HG02840 (cell line): ENCODE data around the gene ARPP21.
"Not testable (repeated sequence)": the region's sequence is repeated elsewhere in the genome, so short reads cannot be mapped to it uniquely, and the experiment has no call there.

Experiments used
- ATAC-seq: cut with Tn5 transposase; IDR thresholded peaks from one replicate; pipeline ENCODE4 v1.9.1; 2021; ENCODE audit warnings: mild to moderate bottlenecking, moderate library complexity, moderate number of reproducible peaks; ENCODE audit not compliant: unreplicated experiment, low FRiP score

Gene ARPP21

DNA sequence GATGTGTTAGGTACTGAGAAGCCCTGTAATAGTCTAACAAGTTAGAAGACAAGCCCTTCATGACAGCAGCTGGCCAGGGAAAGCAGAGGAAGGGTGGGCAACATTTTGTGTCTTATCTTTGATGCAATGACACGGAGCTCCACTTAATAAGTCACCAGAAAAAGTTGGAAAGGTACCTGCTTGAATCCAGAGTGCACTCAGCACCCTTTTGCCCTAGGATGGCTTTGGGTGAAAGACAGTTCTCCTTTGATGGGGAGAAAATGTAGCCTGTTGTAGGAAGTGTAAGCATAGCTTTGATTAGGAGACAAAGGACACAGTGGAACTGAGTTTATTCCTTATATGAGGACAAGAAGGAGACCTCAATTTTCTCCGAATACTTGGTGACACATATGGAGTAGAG, 137.0 kb downstream of the ARPP21 start:
- ATAC-seq, result no peak

DNA sequence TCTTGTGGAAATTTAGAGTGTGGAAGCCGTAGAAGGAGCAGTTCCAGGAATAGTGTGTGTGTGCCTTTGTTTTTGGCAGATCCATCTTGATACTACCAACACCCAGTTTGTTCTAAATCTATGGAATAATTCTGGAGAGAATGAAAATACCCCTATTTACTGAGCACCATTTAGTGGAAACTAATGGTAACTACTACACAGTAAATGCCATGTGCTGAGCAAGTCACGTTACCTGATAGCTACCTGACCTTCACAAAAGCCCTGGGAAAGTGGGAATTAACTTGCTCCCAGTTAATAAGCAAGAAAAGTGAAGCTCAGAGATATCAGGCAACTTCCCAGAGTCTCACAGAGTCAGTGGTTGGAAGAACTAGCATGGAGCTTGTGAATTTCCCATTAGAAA, 137.7 kb downstream of the ARPP21 start:
- no peak for ATAC-seq

DNA sequence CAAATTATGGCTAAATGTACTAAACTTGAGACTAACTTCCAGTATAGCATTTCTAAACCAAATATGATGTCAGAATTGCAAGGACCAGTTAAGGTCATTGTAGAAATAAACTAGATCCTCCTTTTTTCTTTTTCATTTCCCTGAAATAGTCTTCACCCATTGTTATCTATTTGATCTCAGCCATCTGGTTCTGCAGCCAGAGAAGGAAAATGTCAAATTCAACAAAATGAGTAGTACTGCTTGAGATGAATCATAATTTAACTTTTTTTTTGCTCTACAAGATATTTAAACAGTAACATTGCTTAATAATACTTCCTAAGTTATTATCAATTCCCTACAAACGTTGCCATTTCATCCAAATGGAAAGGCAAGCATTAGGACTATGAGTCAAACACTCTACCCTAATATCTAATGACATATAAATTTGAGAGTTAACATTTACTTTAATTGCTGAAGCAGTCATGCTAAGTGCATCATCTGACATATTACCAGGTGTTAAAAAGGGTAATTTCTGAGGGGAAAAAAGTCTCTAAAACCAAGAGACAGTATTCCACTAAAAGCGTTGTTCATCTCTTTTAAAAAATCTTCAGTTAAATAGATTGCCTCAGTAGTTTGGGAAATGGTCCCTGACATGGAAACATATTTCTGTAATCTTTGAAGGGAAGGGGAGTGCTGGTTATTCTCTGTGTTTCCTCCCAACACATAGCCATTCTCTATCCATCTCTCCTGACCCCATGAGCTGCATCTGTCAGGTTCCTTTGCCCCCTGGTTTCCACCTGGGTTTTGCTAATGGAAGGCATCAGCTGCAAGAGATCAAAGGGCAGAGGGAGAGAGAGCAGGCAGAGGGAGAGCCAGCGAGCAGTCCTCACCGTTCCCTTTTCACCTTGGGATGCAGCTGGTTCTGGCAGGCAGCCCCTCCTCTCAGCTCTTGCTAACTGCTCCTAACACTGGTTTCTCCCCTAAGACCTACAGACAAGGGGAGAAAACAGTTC, 138.5 kb downstream of the ARPP21 start:
- ATAC-seq, result no peak

DNA sequence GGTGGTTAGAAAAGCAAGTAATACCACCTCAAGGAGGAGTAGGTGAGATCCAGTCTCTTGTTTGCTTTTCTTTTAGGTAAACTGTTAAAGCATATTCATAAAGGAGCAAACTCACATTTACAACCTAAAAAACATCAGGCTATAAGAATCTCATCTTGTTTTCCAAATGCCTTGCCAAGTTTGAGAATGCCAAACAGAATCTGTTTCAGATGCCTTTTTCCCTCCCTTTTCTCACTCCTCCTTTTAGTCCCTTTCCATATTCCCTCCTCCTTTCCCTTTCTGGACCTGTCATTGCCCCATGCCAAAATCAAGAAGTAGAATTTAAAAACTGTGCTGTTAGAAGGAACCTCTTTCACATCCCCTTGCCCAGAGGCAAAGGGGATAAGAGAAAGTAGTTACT, 140.3 kb downstream of the ARPP21 start:
- ATAC-seq, result no peak

DNA sequence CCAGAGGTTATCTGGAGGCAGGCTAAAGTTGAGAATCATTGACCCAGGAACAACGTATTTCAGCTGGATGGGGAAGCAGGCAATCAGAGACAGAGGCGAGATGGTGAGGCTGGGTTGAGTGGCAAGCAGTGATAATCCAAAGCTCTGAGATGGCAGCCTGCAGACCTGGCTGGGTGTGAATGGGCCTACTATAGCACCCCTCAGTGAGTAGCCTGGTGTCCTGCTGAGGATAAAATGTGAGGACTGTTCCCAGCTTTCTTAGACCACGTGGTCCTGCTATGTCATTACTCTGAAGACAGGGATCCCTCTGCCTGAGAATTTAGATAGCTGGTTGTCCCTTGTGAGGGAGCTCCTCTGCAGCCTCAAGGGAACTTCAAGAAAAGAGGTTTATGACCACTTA, 141.5 kb downstream of the ARPP21 start:
- ATAC-seq, result no peak

DNA sequence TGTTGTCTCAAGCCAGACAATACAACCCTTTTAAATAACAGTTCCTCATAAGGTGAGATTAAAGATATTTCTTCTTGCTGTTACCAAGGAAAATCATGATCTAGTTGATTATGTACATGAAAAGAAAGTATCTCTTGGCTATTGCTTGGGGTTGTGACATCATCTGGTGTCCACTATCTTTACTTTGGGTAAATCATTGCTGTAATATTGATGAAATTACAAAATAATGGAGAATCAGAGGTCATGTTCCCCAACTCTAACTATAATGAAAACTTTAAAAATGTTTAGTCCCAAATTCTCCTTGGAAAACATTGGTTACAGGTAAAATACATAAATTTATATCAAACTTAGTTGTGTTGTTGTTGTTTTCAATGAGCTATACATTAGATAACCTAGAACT, 142.2 kb downstream of the ARPP21 start:
- ATAC-seq, result no peak

DNA sequence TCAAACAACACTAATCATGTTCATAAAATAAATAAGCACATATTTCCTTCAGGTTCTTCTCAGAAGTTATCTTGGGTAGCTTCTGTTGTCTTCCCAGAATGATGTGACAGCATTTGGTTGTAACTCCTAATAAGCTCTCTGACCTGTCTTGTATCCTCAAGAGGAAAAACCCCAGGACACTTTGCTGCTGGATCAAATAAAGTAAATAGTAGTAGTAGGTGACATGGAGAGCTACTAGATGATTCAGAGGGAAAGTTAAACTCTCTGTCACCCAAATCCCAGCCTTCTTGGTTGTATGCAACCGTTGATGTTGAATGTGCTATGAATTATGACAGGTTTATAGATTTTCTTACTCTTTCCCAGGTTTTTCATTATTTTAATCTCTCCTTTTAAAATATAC, 143.0 kb downstream of the ARPP21 start:
- no peak for ATAC-seq

DNA sequence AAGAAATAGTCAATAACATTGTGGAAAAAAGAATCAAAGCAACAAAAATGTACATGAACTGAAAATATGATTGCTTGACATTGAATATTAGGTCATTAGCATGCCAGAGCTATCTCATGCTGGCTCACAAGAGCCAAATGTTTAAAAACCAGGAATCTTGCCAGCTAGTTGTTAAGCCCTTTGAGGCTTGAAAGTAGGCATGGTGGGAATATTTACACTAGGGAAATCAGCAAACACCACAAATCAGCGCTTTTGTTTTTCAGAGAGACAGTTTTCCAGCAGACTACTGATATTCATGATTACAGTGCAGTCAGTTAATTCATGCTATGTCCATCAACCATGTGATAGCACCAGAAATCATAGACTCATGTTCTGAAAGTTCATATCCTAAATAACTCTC, 144.8 kb downstream of the ARPP21 start:
- ATAC-seq, result no peak

DNA sequence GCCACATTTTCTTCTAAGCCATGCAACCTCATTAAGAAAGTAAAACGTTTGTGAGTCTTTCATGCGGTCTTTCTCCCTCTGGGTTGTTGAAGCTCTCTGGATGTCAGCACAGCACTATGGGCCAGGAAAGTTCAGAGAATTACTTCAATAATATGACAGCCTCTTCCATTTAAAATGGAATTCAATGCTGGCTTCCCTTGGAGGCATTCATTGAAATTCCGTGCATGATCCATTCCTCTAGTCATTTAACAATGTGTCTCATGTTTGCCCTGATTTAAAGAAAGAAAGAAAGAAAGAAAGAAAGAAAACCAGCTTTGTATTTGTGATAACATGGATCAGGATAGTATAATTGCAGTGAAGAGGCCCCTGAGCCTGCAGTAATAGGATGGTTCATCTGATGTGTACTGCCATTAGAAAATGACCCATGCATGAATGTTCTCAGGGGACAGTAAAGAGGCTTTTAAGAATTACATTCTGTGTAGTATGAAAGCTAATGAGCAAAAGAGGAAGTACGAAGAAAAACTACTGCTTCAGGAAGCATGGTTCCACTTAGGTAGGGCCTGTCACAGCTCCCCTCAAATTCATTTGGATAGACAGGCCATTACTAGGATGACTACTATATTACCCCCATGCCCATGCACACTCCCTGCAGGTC, 146.0 kb downstream of the ARPP21 start:
- ATAC-seq, result no peak

DNA sequence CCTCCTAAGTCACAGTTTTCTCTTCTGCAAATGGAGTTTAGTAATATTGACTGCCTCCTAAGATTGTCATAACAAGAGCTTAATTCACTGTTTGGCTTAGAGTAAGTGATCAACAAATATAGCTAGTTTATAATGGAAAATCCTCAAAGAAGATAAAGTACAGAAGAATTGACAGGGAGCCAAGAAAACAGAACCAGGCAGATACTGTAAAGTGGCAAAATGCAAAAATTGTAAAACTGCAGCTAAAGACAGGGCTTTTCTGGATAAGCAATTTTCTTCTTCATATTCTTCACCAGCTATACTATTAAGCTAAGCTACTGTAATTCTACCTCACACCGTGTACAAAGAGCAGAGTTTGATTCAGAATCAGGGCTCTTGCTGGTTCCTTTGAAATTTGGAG, 148.6 kb downstream of the ARPP21 start:
- no peak for ATAC-seq

DNA sequence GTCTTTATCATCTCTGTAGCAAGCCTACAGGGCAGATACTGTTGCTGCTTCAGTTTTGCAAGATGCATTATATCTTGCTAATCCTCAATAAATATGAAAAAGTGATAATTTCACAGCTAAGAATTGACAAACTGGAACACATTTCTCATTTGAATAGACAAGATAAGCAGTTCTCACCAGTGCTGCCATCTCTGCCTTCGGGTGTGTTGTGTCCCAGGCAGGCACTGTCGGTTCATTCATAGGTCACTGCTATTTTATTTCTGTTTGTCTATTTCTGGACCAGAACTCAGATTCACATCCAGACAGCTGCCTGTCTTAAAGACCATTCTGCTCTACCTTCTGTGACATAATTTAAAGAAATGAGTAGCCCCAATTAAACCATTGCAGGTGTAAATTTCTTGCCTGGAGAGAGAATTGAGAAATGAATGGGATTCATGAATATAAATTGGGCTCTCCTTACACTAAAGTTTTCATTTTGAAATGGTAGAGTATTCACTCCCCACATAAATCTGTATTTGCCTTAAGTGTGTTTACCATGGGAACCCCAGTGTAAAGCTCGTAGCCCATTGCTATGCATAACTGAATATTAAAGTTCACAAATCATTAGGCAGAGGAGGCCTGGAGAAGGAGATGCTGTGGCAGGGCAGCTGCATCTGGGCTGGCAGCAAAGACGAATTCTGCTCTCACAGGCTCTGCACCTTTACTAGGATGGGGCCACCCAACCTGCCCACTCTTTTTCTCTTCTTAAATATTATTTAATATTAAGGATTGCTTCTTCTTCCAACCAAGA, 149.9 kb downstream of the ARPP21 start:
- ATAC-seq, result no peak

DNA sequence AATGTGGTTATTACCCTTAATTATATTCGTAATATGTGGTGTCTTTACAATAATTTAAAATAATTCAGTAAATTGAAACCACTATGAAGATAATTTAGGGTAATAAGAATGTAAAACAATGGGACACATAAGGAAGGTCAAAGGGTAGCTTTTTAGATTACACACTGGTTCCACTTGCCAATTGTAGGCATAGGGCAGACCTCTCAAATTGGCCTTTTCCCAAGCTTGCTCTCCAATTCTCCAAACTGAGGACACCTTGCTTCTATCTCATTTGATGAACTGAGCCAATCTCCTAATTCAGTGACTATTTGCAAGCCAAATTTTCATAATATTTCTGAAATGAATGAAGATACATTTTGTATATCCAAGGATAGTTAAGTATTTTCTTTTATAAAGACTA, 151.4 kb downstream of the ARPP21 start:
- ATAC-seq, result no peak

DNA sequence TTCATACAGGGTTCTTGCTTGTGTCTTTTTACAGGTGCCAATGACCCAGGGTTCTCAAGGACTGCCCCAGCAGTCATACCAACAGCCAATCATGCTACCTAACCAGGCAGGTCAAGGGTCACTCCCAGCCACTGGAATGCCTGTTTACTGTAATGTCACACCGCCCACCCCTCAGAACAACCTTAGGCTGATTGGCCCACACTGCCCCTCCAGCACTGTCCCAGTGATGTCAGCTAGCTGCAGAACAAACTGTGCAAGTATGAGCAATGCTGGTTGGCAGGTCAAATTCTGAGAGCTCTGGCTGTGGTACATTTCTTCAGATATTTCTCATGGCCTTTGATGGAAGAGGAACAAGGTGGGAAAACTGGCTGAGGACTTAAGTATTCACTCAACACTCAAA, 154.3 kb downstream of the ARPP21 start:
- ATAC-seq, result no peak

DNA sequence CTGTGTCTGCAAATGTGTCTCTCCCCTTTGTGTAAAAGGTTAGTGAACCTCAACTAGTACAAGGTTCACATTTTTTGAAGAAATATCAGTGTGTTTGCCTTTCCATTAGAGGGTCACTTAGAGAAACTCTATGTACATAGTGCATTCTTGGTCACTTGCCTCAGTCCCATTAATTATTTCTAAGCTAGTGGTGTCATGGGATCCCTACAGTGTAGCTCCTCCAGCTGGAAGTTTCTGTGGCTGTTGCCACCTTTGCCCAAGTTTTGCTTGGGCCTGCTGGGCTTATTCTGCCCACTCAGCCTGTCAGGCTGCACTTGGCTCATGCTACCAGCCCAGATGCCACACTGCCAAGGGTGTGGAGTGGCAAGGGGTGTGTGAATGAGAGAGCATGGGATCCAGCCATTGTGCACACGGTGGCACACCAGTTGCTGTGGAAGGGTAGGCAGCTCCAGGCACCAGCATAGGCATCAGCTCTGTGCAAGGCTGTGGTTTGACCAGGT, 161.7 kb downstream of the ARPP21 start:
- no peak for ATAC-seq

DNA sequence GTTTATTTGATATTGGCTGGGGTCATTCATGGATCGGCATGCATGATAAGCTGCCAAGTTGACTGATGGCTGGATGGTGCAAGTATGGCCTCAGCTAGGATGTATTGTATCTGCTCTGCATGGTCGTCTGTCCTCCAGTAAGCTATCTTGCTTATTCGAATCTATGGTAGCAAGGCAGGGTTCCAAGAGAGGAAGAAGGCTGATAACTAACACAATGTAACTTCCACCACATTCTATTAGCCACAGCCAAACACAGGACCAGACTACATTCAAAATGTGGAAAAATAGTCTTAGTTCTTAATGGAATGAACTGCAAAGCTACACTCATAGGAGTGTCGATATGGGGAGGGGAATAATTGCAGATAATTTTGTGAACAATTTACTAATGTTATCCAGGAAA, 175.2 kb downstream of the ARPP21 start:
- ATAC-seq, result no peak

DNA sequence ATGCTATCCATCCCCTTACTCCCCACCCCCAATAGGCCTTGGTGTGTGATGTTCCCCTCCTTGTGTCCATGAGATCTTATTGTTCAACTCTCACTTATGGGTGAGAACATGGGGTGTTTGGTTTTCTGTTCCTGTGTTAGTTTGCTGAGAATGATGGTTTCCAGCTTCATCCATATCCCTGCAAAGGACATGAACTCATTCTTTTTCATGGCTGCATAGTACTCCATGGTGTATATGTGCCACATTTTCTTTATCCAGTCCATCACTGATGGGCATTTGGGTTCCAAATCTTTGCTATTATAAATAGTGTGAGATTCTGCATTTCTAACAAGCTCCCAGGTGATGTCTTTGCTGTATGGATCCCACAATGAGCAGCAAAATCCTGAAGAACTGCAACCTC, 176.5 kb downstream of the ARPP21 start:
- not testable (repeated sequence) for ATAC-seq

DNA sequence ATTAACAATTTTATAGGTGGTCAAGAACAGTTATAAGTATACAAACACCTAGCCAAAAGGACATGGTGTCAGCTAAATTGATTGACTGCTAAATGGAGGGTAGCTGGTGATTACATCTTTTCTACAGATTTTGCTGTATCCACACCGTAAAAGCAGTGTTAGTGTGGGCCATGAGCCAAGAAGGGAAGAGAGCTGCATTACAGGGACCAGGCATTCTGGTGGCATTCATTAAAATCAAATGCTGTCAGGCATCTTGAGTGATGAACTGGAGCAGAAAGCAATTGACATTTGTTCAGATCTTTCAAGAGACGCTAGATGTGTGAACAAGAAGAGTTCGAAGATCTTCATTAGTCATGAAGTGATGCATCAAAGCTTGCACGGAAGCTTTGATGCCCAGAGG, 177.9 kb downstream of the ARPP21 start:
- ATAC-seq, result no peak

DNA sequence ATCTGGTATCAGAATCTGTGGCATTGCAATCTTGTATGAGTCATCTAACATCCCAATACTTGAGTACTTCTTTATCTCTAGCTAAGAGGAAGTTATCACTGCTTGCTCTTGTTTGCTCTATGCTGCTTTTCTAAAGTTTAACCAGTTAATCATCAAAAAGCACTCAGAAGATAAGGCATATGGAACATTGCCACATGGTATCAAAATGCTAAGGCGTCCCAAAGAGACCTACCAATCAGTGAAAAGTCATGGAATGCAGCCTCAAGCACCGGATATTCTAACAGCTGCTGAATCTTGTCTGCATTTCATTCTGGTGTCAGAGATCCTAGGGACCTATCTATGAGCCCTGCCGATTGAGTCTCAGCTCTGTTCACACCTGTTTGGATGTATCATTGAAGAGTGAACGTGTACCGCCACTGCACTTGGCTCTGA, 192.8 kb downstream of the ARPP21 start:
- no peak for ATAC-seq
